Upper lobe of left lung (tissue), 6 donors: ENCODE data around the gene ARHGEF7. TPM values are rescaled to one million over a fixed set of nuclear protein-coding genes. Genes with fewer than 3 reads are reported as not detected.

ENCODE experiments used
- ATAC-seq, 2 donors: fragments of 200-7000 bp; cut with Tn5 transposase; one replicate each; pipeline ENCODE4 v1.9.1; 2022; ENCODE audit warnings: mild to moderate bottlenecking in 2 of 2, moderate library complexity in 2 of 2; ENCODE audit not compliant: low FRiP score in 2 of 2
- DNase-seq, 2 donors: peaks; one replicate each; pipeline ENCODE4 v3.0.0-alpha.2; 2019 to 2020
- H3K27ac ChIP-seq, 4 donors: fragments of 200-600 bp; sonication (generic); one replicate each; pipeline ENCODE4 v1.5.1; 2016 to 2019
- H3K27me3 ChIP-seq, 4 donors: fragments of 200-600 bp; sonication (generic); one replicate each; pipeline ENCODE4 v1.5.1; 2017 to 2019
- H3K36me3 ChIP-seq, 4 donors: fragments of 200-600 bp; sonication (generic); one replicate each; pipeline ENCODE4 v1.5.1; 2016 to 2019
- H3K4me1 ChIP-seq, 4 donors: fragments of 200-600 bp; sonication (generic); one replicate each; pipeline ENCODE4 v1.5.1; 2018 to 2019
- H3K4me3 ChIP-seq, 4 donors: fragments of 200-600 bp; sonication (generic); one replicate each; pipeline ENCODE4 v1.5.1; 2017 to 2019; ENCODE audit warnings: mild to moderate bottlenecking in 2 of 4, moderate library complexity in 1 of 4
- H3K9me3 ChIP-seq, 4 donors: fragments of 200-600 bp; sonication (generic); one replicate each; pipeline ENCODE4 v1.5.1; 2018 to 2019
- CTCF ChIP-seq, 6 experiments: fragments of 450-650 bp in 4 of 6; fragments of 200-600 bp in 2 of 6; sonication (generic) in 2 of 6; IDR thresholded peaks; one replicate each; pipeline ENCODE4 v1.5.1; 2016 to 2019; ENCODE audit warnings: antibody characterized with exemption in 6 of 6
- EP300 ChIP-seq, 4 donors: sonication (generic); formaldehyde crosslinking; IDR thresholded peaks; one replicate each; pipeline ENCODE4 v1.5.1; 2017; ENCODE audit warnings: antibody characterized with exemption in 4 of 4, control low read depth in 2 of 4
- POLR2A ChIP-seq, 4 donors: fragments of 450-650 bp; IDR thresholded peaks; one replicate each; pipeline ENCODE4 v1.5.1; 2016 to 2017; ENCODE audit warnings: antibody characterized with exemption in 4 of 4, mild to moderate bottlenecking in 2 of 4
- POLR2AphosphoS5 ChIP-seq, 2 donors: sonication (generic); formaldehyde crosslinking; IDR thresholded peaks; one replicate each; pipeline ENCODE4 v1.5.1; 2017; ENCODE audit warnings: antibody characterized with exemption in 2 of 2
- WGBS, 2 donors: methylation state at CpG; one replicate each; pipeline ENCODE4 v1.1.5; 2017 to 2018; 5-methylcytosine and 5-hydroxymethylcytosine counted together
- total RNA-seq, 6 donors: library from RNA; depleted of rRNA in 4 of 6; stranded (reverse); fragments of >200 nt in 4 of 6; gene quantifications; one replicate each; pipeline versions ENCODE4 v1.1.0 to v1.2.1, GENCODE V29; 2016 to 2021
- donor health status: DM: no; HTN: no; CAD: no; lungs with moderate emphysema.
- donor health status: DM: no; HTN: yes; CAD: no; lungs with severe emphysema.

The ARHGEF7 gene
- total RNA-seq, 6 donors from 2014 or later = 50.3 to 130 (median 67.4) TPM

GRCh38 chr13:111278258-111278657, 163.1 kb downstream of the ARHGEF7 start:
- no peak for TF ChIP-seq CTCF (IDR thresholded peaks at IDR 0.05)
- TF ChIP-seq POLR2AphosphoS5 (IDR thresholded peaks at IDR 0.05) = no peak
- no peak for TF ChIP-seq EP300 (IDR thresholded peaks at IDR 0.05)
- Histone ChIP-seq H3K27ac (no peak overlapping the region), H3K9me3 (no peaks in the 10 kb centered on the region), H3K4me3 (no peak overlapping the region), H3K4me1 (peaks cover 0 to 9% (median 8%) of the 10 kb centered on the region in 4 donors), H3K36me3 (peaks cover 10 to 91% (median 46%) of the 10 kb centered on the region in 4 donors), H3K27me3 (no peaks in the 10 kb centered on the region)
- no peak for DNase-seq
- WGBS, 2 donors = 95% methylated on average over 10 of the region's 10 CpGs
- ATAC-seq = no peak

GRCh38 chr13:111278743-111279652, 163.9 kb downstream of the ARHGEF7 start:
- peaks cover 0 to 9% (median 8%) of the 10 kb centered on the region in 4 donors for H3K4me1 ChIP-seq
- H3K36me3 ChIP-seq = peaks cover 14 to 90% (median 49%) of the 10 kb centered on the region in 4 donors
- no peak for TF ChIP-seq CTCF (IDR thresholded peaks at IDR 0.05)
- TF ChIP-seq EP300 (IDR thresholded peaks at IDR 0.05) = no peak
- TF ChIP-seq POLR2AphosphoS5 (IDR thresholded peaks at IDR 0.05) = no peak
- TF ChIP-seq POLR2A (IDR thresholded peaks at IDR 0.05) = no peak
- no peaks in the 10 kb centered on the region for H3K9me3 ChIP-seq
- no peak overlapping the region for H3K4me3 ChIP-seq
- H3K27me3 ChIP-seq = no peaks in the 10 kb centered on the region
- no peak overlapping the region for H3K27ac ChIP-seq
- no peak for DNase-seq
- ATAC-seq = no peak
- WGBS, 2 donors = 85 to 93% methylated on average over 17 of the region's 17 CpGs

- WGBS, 2 donors = 87 to 89% methylated on average over 12 of the region's 12 CpGs
- ATAC-seq = no peak
Observed at GRCh38 chr13:111280226-111280625, 165.1 kb downstream of the ARHGEF7 start.

GRCh38 chr13:111280681-111281585, 165.8 kb downstream of the ARHGEF7 start:
- Histone ChIP-seq H3K27me3 (no peaks in the 10 kb centered on the region), H3K4me3 (no peak overlapping the region), H3K27ac (no peak overlapping the region), H3K36me3 (peaks cover 27 to 90% (median 55%) of the 10 kb centered on the region in 4 donors), H3K4me1 (peaks cover 0 to 9% (median 8%) of the 10 kb centered on the region in 4 donors), H3K9me3 (no peaks in the 10 kb centered on the region)
- TF ChIP-seq POLR2AphosphoS5 (IDR thresholded peaks at IDR 0.05) (no peak), POLR2A (IDR thresholded peaks at IDR 0.05) (no peak), CTCF (IDR thresholded peaks at IDR 0.05) (no peak)
- no peak for ATAC-seq
- 88 to 90% methylated on average over 12 of the region's 12 CpGs for WGBS, 2 donors
- DNase-seq = no peak

More at GRCh38 chr13:111280226-111280625, 165.1 kb downstream of the ARHGEF7 start:
- Histone ChIP-seq H3K27ac (no peak overlapping the region), H3K4me3 (no peak overlapping the region), H3K4me1 (peaks cover 0 to 9% (median 8%) of the 10 kb centered on the region in 4 donors), H3K27me3 (no peaks in the 10 kb centered on the region), H3K36me3 (peaks cover 24 to 90% (median 57%) of the 10 kb centered on the region in 4 donors), H3K9me3 (no peaks in the 10 kb centered on the region)
- TF ChIP-seq EP300 (IDR thresholded peaks at IDR 0.05) = no peak
- no peak for TF ChIP-seq POLR2A (IDR thresholded peaks at IDR 0.05)
- TF ChIP-seq CTCF (IDR thresholded peaks at IDR 0.05) = no peak
- no peak for TF ChIP-seq POLR2AphosphoS5 (IDR thresholded peaks at IDR 0.05)
- DNase-seq = no peak
